Fibroblast of pulmonary artery (primary cell): ENCODE results near the gene E2F1.
A peak's percentile ranks its signal among the peaks of the same experiment; 100 is the strongest.

ENCODE experiments used
- DNase-seq: peaks from one replicate; pipeline ENCODE4 v3.0.0-alpha.2; 2010; ENCODE audit warnings: low read depth
- H3K4me3 ChIP-seq: replicated peaks from 2 replicates; pipeline ENCODE4 v1.5.1; 2011; ENCODE audit warnings: low read depth, mild to moderate bottlenecking, control low read depth, low read length, moderate library complexity
- CTCF ChIP-seq: IDR thresholded peaks from 2 replicates; pipeline ENCODE4 v1.5.1; 2011; ENCODE audit warnings: mild to moderate bottlenecking, control low read depth, low read length, inconsistent platforms; ENCODE audit errors: missing control alignments

E2F1 gene

GRCh38 chr20:33687370-33687915 lies 1.3 kb upstream of the E2F1 start:
- no peak for TF ChIP-seq CTCF
- H3K4me3 ChIP-seq: no peak overlapping the region
- peak; percentile 78 for DNase-seq

- H3K4me3 ChIP-seq: peak overlapping the region; percentile 35
- no peak for TF ChIP-seq CTCF
- no peak for DNase-seq
These were observed 790 bp upstream of the E2F1 start for GRCh38 chr20:33686984-33687366.

- no peak for DNase-seq
- no peak for TF ChIP-seq CTCF
- peak overlapping the region; percentile 36 for H3K4me3 ChIP-seq
These were observed 671 bp downstream of the E2F1 start for GRCh38 chr20:33685328-33686099.

GRCh38 chr20:33684533-33685327 lies 1.5 kb downstream of the E2F1 start:
- no peak for TF ChIP-seq CTCF
- H3K4me3 ChIP-seq: no peak overlapping the region
- peak; percentile 26 for DNase-seq

GRCh38 chr20:33681728-33682353 lies 4.3 kb downstream of the E2F1 start:
- TF ChIP-seq CTCF: no peak
- DNase-seq: no peak
- H3K4me3 ChIP-seq: no peak overlapping the region

- no peak for TF ChIP-seq CTCF
- no peak for DNase-seq
These were observed 4.9 kb downstream of the E2F1 start for GRCh38 chr20:33681288-33681687.

More at GRCh38 chr20:33681288-33681687, 4.9 kb downstream of the E2F1 start:
- no peak overlapping the region for H3K4me3 ChIP-seq
